HG02852 (cell line): ENCODE data around the gene MTNR1B.

Source experiments
- ATAC-seq: cut with Tn5 transposase; IDR thresholded peaks from one replicate; pipeline ENCODE4 v1.9.1; 2021; ENCODE audit warnings: mild to moderate bottlenecking, moderate library complexity; ENCODE audit not compliant: unreplicated experiment

Gene MTNR1B

DNA sequence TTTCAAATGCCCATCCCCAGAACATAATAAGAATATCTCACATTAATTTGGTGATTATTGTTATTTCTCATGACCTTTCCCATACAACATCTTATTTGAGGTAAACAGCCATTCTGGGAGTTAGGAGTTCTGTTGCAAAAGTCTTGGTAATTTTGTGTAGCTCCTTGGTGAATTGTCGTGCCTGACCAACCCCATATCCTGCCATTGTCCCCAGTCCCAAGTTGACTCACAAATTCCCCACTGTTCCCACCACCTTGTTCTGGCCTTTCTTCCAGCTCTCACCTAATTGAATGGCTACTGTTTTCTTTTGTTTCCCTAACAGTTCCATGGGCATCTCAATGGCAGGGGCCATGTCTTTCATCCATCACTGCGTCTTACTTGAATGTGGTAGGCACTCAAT, 8.0 kb downstream of the MTNR1B start:
- no peak for ATAC-seq

DNA sequence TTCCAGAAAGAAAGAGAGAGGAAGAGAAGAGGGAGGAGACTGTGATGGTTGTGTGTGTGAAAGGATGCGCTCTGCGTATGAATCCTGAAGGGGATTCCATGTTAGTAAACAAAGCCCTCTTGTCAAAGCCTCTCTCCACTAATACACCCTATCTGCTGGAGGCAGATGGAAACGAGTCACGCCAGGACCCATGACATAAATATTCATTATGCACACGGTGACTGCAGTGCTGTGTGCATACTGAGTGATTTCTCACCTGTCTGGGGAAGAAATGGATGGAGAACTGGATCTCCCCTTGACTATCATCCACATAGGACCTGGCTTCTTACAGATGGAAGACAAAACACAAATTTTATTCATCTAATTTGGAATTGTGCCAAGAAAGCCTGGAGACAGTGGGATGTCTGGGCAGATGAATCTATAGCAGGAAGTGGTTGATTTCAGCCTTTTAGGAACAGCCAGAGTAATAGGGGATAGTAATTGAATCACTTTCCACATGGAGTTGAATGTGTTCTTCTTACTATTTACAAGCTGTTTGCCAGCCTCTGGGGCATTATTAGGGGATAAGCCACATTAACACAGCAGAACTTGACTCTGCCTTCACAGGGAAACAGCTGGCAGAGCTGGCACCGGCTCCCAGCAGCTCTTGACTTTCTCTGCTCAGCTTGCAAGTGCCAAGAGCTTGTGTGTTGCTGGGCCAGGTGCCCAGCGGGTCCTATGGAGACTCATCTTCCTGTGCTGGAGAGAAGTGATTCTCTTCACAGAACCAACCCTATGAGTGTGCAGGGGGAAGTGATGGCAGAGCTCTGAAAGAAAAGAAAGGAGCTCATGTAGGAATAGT, 9.0 kb downstream of the MTNR1B start:
- no peak for ATAC-seq

DNA sequence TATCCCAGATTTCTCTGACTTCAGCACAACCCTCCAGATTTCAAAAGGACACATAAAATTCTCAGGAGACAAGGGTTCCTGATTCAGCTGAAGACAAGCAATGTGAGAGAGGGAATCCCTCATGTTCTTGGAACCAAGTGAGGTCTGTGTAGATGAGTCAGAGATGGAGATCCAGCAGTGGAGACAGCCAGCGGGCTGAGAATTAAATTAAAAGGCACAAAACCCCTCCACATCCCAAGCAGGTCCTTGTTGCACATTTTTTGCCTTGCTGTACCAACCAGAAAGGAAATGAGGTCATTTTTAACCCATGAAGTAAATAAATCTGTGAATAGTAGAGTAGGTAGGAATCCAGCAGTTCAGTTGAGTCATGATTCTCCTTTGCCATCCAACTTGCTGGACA, 9.7 kb downstream of the MTNR1B start:
- no peak for ATAC-seq

DNA sequence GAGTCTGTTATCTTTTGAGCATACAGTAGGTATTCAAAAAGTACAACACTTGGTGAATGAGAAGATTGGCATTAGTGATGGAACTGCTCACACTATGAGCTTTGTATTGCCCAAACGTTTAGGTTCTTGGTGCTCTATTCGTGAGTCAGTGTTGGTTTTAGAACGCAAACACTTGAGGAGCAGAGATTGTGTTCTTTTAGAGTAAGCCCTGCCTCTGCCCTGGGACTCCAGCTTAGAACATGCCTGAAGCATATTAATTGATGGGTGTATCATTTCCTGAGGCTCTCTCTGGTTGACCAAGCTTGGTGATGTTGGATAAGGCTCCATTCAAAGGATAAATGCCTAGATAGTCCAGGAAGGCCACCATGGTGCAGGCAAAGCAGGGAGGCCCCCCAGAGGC, 10.9 kb downstream of the MTNR1B start:
- ATAC-seq: no peak

DNA sequence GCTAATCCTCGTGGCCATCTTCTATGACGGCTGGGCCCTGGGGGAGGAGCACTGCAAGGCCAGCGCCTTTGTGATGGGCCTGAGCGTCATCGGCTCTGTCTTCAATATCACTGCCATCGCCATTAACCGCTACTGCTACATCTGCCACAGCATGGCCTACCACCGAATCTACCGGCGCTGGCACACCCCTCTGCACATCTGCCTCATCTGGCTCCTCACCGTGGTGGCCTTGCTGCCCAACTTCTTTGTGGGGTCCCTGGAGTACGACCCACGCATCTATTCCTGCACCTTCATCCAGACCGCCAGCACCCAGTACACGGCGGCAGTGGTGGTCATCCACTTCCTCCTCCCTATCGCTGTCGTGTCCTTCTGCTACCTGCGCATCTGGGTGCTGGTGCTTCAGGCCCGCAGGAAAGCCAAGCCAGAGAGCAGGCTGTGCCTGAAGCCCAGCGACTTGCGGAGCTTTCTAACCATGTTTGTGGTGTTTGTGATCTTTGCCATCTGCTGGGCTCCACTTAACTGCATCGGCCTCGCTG, 12.1 kb downstream of the MTNR1B start:
- ATAC-seq: no peak

DNA sequence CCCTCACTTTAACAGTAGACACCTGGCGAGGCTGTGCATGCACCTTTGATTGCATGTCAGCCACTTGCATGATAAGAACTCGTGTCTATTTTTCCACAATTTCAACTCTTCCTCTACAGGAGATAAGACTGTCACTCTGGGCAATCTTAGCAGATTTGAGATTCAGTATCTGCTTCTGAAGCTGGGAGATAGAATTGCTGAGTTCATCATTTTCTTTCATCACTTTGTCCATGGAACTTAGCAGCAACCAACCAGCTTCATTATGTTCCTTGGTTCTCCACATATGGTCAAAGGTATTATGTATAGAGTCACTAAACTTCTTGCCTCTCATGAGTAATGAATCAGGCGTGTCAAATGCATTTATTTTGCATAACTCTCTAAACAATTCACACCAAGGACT, 17.1 kb downstream of the MTNR1B start:
- ATAC-seq: no peak

DNA sequence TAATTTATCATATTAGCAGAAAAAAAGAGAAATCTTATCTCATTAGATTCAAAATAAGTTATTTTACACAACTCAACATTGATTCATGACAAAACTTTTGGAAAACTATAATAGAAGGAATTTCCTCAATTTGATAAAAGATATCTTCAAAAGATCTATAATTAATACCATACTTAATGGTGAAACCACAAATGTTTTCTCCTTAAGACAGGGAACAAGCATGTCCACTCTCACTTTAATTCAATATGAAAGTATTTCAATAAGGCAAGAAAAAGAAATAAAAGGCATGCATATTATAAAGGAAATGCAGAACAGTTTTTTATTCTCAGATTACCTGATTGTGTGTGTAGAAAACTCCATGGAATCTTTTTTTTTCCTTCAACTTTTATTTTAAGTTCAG, 23.6 kb downstream of the MTNR1B start:
- no peak for ATAC-seq

DNA sequence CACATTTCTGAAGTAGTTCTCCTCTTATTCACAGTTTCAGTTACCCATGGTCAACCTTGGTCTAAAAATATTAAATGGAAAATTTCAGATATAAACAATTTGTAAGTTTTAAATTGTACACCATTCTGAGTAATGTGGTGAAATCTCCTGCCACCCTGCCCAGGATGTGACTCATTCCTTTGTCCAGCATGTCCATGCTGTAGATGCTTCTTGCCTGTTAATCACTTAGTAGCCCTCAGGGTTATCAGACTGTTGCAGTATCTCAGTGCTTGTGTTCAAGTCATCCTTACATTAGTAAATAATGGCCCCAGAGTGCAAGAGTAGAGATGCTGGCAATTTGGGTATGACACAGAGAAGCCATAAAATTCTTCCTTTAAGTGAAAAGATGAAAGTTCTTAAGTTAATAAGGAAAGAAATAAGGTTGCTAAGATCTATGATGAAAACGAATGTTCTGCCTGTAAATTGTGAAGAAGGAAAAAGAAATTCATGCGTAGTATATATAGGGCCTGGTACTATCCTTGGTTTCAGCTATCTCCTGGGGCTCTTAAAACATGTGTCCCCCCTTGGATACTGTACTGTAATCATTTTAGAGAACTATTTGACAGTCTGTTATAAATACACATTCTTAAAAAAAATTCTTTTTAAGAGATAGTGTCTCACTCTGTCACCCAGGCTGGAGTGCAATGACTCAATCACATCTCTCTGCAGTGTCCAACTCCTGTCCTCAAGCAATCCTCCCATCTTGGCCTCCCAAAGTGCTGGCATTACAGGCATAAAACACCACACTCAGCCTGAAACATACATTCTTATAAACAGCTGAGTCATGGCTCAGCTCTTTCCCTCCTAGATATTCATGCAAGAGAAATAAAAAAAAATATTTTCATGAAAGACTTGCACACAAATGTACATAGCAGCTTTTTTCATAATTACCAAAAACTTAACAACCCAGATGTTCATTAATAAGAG, 31.3 kb downstream of the MTNR1B start:
- ATAC-seq: no peak

DNA sequence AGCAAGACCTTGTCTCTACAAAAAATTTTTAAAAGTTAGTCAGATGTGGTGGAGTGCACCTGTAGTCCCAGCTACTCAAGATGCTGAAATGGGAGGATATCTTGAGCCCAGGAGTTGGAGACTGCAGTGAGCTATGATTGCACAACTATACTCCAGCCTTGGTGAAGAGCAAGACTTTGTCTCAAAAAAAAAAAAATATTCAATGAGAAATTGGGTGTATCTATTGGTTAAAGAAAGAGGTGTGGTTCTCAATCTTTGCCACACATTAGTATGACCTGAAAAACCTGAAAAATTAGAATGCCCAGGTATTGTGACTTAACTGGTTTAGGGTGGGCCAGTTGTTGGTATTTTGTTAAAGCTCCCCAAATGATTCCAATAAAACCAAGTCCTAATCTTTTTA, 32.4 kb downstream of the MTNR1B start:
- ATAC-seq: no peak

DNA sequence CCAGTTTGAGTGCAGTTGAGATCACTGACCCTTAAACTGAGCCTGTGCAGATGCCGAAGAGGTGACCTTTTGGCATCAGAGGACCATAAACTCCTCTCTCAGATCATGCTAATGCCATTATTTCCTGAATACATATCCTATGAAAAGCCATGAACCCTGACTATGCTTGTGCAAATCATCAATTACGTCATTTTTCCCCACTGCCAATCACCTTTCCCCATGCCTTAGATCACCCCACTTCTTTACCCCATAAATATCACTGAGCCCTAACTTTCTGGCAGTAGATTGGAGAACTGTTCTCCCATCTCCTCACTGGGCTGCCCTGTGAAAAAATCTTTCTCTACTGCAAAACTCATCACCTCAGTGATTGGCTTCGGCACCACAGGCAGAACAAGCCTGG, 32.9 kb downstream of the MTNR1B start:
- no peak for ATAC-seq

DNA sequence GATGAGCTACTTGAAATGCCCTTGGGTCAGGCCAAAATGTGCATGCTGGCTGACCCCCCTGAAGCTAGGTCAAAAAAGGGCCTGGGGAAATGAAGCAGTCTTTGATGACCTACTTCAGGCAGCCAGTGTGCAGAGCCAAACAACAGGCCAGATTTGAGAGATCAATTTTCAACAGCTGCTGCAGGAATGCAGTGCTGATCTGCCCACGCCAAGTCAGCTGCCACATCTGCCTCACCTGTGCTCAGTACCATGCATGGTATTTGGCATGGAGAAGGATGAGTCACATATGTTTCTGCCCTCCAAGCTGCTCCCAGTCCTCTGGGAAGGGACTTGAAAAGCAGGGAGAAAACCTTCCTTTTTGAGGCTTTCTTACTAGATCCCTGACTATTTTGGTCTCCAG, 35.8 kb downstream of the MTNR1B start:
- ATAC-seq: no peak

DNA sequence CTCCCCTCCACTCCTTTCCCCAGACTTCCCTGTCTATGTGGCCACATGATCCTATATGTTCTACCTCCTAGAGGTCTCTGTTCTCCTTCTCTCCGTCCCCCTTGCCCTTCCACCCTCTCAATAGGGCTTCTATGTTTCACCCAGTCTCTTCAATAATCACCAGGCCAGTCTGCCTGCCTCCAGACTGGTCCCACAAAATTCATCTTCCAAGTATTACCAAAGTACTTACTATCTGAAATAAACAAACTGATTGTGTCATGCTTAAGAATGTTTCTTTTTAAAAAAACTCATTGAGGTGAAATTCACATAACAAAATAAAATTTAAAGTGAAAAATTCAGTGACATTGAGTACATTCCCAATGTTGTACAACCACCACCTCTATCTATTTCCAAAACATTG, 44.2 kb downstream of the MTNR1B start:
- ATAC-seq: no peak

DNA sequence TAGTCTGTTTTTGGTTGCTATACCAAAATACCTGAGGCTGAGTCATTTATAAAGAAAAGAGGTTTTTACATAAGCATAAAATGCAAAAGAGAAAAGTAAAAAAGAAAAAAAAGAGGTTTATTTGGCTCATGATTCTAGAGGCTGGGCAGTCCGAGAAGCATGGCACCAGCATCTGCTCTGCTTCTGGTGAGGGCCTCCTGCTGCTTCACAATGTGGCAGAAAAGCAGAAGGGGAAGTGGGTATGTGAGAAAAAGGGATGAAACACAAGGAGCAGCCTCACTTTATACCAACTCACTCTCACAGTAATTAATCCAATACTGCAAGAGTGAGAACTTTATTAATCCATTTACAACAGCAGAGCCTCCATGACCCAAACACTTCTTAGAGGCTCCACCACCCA, 47.1 kb downstream of the MTNR1B start:
- no peak for ATAC-seq

DNA sequence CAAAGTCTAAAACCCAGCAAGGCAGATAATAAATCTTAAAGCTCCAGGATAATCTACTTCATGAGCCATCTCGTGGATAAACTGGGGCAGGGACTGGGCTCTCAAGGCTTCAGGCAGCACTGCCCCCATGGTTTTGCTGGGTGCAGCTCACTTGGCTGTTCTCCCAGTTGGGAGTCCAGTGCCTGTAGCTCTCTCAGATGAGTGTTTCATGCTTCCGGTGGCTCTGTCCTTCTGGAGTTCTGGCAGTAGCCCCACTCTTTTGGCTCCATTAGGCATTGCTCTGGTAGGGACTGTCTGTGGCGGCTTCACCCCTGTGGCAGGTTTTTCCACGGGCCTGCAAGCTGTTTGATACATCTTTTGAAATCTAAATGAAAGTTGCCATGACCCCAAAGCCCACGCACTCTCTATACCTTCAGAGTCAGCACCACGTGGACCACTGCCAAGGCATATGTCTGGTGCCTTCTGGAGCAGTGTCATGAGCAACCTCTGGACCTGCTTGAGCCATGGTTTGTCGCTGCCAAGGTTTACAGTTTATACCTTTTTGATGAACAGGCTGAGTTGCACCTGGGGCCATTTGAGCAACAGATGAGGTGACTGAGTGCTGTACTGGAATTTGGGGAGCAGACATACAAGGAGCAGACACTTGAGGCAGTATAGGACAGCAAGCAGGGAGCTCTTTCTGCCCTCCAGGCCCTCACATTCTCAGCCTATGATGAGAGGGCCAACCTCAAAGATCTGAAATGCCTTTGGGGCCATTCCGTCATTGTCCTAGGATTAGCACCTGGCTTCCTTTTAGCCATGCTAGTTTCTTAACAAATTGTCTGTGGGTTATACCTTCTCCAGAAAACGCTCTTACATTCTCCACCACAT, 48.6 kb downstream of the MTNR1B start:
- no peak for ATAC-seq

DNA sequence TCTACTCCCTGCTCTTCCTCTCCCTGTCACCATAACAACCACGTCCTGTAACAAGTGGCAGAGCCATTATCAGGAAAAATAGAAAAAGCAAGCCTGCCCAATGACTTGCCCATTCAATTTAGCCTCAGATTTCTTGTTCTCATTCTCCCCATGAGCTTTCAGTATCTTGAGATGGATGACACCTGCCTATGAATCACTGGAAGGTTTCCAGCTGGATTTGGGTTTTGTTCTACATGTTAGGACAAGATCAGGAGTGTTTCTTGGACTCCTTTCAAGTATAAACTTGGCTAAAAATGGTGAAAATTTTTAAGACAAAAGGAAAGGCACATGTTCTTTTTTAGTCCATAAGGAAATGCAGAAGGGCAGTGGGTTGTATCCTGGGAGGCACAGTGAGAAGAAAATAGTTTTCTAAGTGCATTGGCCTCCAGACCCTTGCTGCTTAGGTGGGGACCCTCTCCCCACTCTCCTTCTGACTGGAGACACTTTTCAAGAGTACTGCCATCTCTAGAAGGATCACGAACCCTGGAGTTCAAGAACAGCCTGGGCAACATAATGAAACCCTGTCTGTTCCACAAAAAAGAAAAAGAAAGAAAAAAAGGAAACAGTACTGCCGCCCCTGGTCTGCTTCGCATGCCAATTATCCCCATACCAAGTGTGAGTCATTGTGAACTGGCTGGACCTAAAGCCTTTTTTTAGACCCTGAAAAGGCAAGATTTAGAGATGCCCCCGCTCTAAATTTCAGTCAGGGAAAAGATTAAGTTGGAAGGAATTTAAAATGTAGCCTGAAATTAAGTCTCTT, 51.0 kb downstream of the MTNR1B start:
- ATAC-seq: no peak

DNA sequence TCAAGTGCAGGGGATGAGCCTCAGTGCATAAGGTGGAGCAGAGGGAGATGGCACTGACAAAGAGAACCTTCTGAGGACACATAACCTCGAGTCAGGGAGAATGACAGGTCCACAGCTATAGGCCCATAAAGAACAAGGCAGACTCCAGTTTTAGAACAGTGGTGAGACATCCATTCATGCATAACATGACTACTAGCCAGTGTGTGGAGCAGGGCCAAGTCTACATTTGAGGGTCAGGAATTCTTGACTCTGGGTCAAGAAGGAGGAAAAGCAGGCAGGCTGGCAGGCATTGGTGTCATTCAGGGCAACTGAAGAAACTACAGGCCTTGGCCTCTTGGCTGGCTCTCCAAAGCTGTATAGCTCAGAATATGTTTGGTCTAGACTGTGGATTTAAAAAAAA, 54.9 kb downstream of the MTNR1B start:
- ATAC-seq: no peak

DNA sequence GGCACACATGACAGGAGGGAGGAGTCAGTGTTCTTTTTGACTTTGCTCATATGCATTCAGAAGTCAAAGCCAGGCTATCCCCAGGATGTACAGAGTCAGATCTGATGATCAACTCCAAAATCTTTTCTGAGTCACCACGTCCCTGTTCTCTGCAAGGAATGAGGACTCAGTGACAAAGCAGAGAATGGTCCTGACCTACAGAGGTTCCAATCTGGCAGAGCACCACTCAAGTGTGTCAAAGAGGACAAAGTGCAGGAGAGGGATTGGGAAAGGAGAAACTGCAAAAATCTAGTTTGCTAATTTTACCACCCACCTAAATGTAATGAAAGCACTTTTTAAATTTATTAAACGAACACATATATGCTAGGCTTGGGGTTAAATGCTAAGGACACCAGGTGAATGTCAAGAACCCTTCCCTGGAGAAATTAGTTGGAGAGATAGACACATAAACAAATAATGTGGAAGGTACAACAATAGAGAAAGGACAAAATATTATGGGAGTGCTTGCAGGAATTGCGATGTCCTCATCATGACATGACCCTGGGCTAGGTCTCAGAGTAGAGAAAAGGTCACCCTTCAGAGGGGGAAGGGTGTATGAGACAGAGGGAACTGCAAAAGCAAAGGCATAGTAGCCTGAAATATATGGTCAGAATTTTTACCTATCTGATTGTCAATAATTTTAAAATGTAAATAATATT, 56.3 kb downstream of the MTNR1B start:
- no peak for ATAC-seq

DNA sequence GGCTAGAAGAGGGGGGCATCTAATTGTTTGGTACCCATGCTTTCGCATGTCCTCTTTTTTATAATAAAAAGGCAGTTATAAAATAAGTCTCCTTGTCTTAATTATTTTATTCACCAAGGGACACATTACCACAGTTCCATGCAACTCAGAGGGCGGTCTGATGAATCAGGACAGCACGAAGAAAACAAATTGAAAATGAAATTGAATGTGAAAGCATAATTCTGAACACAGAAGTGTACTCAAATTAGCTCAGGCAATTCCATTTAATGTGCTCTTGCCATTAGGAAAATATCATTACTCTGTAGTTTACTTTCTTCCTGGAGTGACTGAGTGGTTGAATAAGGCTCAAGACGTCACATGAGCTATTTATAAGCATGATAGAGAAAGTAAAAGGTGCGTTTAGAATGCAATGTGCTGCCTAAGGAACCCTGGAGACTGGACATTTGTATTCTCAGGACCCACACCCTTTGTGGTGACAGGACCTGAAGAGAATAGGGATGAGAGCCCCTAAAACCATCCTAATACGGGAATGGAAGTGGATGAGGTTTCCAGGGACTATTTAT, 59.6 kb downstream of the MTNR1B start:
- peak; percentile 43 for ATAC-seq

DNA sequence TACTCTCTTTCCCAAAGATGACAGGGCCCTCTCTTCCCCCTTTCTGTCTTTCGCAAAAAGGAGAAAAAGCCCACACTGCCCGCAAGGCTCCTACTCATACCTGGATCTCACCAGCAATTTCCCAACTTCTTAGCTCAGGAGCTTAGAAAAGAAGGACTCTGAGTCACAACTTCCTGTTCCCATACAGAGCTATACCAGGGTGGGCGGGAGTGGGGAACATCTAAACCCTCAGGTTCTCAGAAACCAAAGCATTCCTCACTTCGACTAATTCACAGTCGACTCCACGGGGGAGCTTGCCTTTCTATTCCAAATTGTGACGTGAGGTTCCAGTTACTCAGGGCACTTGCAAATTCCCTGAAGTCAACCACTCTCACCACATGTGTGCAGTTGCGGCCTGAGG, 61.9 kb downstream of the MTNR1B start:
- no peak for ATAC-seq
